RWPE2 (cell line): ENCODE results near the gene NKD1.
A peak's percentile ranks its signal among the peaks of the same experiment; 100 is the strongest.

ENCODE experiments used
- ATAC-seq: fragments of 200-7000 bp; cut with Tn5 transposase; 3 replicates; pipeline ENCODE4 v1.9.1; 2021; ENCODE audit warnings: low read depth
- DNase-seq: peaks from one replicate; pipeline ENCODE4 v3.0.0-alpha.2; 2020; ENCODE audit warnings: low spot score
- H3K27ac ChIP-seq: fragments of 450-650 bp; 2 replicates; pipeline ENCODE4 v1.5.1; 2017; ENCODE audit warnings: mild to moderate bottlenecking; ENCODE audit not compliant: poor library complexity, severe bottlenecking
- H3K27me3 ChIP-seq: fragments of 250-450 bp; sonication (Bioruptor Pico); 2 replicates; pipeline ENCODE4 v1.5.1; 2021; ENCODE audit warnings: mild to moderate bottlenecking, moderate library complexity; ENCODE audit not compliant: insufficient read depth, poor library complexity, severe bottlenecking
- H3K36me3 ChIP-seq: fragments of 250-450 bp; sonication (Bioruptor Pico); 2 replicates; pipeline ENCODE4 v1.5.1; 2020; ENCODE audit warnings: low read depth, mild to moderate bottlenecking, moderate library complexity
- H3K4me1 ChIP-seq: fragments of 250-450 bp; sonication (Bioruptor Pico); 2 replicates; pipeline ENCODE4 v1.5.1; 2021; ENCODE audit warnings: mild to moderate bottlenecking, moderate library complexity; ENCODE audit not compliant: insufficient read depth, poor library complexity, severe bottlenecking
- H3K4me3 ChIP-seq: fragments of 250-450 bp; sonication (Bioruptor Pico); 2 replicates; pipeline ENCODE4 v1.5.1; 2021; ENCODE audit warnings: mild to moderate bottlenecking, moderate library complexity; ENCODE audit not compliant: severe bottlenecking
- H3K9me3 ChIP-seq: fragments of 250-450 bp; sonication (Bioruptor Pico); 2 replicates; pipeline ENCODE4 v1.5.1; 2021; ENCODE audit warnings: mild to moderate bottlenecking, moderate library complexity; ENCODE audit not compliant: severe bottlenecking
- CTCF ChIP-seq: fragments of 450-650 bp; IDR thresholded peaks from one replicate; pipeline ENCODE4 v1.5.1; 2017; ENCODE audit warnings: mild to moderate bottlenecking, moderate library complexity; ENCODE audit not compliant: poor library complexity, severe bottlenecking

Gene NKD1

GRCh38 chr16:50679676-50680555 lies 131.7 kb downstream of the NKD1 start:
- TF ChIP-seq CTCF = no peak
- Histone ChIP-seq H3K9me3 (no peaks in the 10 kb centered on the region), H3K27me3 (no peaks in the 10 kb centered on the region), H3K4me3 (no peak overlapping the region), H3K4me1 (no peaks in the 10 kb centered on the region), H3K27ac (no peak overlapping the region), H3K36me3 (no peaks in the 10 kb centered on the region)
- ATAC-seq = no peak
- DNase-seq = no peak

GRCh38 chr16:50680556-50680893 lies 132.3 kb downstream of the NKD1 start:
- TF ChIP-seq CTCF = no peak
- Histone ChIP-seq H3K27ac (no peak overlapping the region), H3K9me3 (no peaks in the 10 kb centered on the region), H3K36me3 (no peaks in the 10 kb centered on the region), H3K27me3 (no peaks in the 10 kb centered on the region), H3K4me3 (no peak overlapping the region), H3K4me1 (no peaks in the 10 kb centered on the region)
- no peak for DNase-seq
- no peak for ATAC-seq

DNA sequence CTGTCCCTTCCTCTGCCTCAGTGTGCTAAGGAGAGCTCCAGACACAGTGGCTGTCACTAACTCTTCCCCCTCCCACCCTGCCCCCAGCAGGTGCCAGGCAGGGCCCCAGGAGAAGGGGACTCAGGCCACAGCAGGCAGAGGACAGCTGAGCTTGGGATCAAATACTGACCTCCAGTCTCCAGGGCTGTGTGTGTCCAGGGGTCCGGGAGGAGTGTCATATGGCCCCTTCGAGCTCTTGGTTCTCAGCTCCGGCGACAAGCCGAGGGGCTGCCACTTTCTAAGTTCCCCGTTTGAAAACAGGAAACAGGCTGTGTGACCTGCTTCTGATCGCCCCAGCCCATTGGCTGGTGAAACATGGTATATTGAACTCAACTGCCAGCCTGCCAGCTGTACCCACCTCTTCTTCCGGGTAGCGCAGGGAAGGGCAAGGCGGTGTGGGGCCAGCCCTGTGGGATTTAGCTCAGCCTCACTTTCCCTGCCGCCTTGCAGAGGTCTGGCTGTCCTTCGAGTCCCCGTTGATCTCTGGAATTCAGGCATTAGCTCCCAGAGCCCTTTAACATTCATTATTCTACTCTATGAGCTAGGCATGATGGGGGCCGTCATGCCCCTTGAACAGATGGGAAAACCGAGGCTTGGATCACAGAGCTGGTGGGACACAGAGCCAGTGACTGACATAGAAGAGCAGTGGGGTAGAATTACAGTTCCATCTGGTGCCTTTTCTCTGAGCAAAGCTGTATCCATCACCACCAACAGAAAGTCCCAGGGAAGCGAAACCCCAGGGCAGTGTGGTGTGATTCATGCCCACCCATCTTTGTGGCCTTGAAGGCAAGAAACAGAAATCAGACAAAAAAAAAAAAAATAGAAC lies 133.1 kb downstream of the NKD1 start, which contains the start of gene SNX20:
SNX20 (minus strand) TSS at position 292 of the 865 bp plus-strand sequence. CDS start 3,786 bp downstream, outside the sequence.
- DNase-seq = peak; percentile 23
- no peak for ATAC-seq
- Histone ChIP-seq H3K9me3 (no peaks in the 10 kb centered on the region), H3K27me3 (no peaks in the 10 kb centered on the region), H3K4me3 (no peak within 1 kb of the TSS), H3K27ac (no peak within 1 kb of the TSS), H3K36me3 (no peaks in the 10 kb centered on the region), H3K4me1 (no peaks in the 10 kb centered on the region)
- TF ChIP-seq CTCF = no peak

DNA sequence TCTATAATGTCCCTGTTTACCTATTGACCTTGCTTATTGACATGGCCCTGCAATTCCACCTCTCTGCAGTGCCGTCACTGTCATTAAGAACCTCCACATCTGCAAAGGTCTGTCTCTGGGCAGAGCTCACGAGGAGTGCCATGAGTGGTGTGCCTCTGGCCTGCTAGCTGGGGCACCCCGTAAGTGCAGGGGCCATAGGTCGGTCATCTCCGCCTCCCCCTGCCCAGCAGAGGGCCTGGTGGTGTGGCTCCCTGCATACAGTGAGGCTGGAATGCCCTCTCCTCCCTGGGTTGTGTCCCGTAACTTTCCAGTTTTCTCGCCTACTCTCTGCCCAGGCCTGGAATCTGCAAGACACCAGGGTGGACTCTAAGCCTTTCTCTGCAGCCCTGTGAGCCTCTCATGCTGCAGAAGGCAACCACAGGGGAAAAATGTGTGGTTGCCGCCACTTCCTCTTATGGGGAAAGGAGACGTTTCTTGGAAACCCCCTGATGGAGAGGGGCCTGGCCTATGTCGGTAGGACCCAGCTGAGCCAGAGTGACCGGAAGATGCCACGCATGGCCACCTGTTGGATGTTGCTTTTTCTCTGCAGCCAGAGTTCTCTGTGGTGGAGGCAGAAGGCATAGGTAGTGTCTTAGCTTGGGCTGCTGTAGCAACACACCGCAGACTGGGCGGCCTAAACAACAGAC lies 135.6 kb downstream of the NKD1 start:
- DNase-seq (no peak), ATAC-seq (no peak)
- TF ChIP-seq CTCF = no peak
- Histone ChIP-seq H3K36me3 (no peaks in the 10 kb centered on the region), H3K4me3 (no peak overlapping the region), H3K4me1 (no peaks in the 10 kb centered on the region), H3K27me3 (no peaks in the 10 kb centered on the region), H3K27ac (no peak overlapping the region), H3K9me3 (no peaks in the 10 kb centered on the region)
